DMS53 treated with DMSO at 0.1 percent for 48 hours (cell line): ENCODE measurements around the gene SMG1.
"Not testable (repeated sequence)": the region's sequence is repeated elsewhere in the genome, so short reads cannot be mapped to it uniquely, and the experiment has no call there.

ENCODE experiments used
- DNase-seq: peaks from one replicate; lab custom pipeline; 2025; ENCODE audit not compliant: unreplicated experiment; lab: John Stamatoyannopoulos, UW

SMG1 gene

DNA sequence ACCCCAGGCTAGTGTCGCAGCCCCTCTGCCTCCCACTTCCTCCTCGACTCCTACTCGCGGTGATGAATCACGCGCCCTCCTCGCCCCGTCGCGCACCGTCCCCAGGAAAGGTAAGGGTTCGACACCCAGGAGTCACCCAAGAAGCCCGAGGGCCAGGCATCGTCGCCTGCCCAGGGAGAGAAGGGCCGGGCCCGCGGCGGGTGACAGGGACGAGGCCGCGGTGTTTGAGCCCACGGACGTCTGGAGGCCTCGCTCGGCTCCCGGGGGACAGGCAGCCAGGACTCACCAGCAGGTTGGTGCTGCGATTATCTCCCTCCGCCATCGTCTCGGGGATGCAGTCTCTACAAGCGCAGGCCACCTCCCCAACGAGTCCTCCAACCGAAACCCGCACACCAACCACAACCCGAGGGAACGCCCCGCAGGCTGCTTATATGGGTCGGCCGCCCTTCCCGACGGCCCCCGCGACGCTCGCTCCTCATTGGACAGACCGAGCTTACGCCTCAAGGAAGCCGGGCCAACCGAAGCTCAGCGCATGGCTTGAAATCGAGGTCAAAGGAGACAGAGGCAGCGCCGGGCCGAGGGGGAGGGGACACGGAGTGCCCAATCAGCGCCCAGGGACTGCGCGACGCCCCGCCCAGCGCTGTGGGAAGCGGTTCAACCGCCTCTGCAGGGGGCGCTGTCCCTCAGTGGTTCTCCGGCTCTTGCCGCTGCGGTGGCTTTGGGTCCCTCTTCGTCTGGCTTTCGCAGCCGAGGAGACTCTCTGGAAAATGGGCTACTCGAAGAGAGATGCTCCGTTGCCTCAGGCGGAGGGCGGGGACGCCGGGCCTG is 124.8 kb downstream of the SMG1 start, which contains the start of gene ARL6IP1:
TSS of gene ARL6IP1 (minus strand) at position 405 of the 828 bp plus-strand sequence. CDS start at position 322, 83 bp downstream.
- DNase-seq: peak; percentile 93

DNA sequence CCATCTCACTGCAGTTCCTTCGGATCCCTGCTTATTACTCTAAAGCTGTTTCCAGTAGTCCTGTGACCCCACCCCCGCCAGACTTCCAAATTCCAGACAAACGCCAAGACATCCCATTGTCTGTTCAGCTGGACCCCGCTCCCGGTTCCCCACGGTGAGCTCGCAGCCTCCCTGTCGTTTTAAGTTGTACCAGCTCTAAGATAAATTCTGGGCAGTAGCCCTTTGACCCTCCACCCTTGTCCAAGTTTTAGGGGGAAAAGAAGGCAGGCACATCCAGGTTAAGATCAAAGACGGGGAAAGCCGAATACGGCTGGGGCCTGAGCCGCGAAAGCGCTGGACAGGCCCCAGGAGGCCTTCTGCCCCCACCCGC is 125.4 kb downstream of the SMG1 start:
- DNase-seq: no peak

DNA sequence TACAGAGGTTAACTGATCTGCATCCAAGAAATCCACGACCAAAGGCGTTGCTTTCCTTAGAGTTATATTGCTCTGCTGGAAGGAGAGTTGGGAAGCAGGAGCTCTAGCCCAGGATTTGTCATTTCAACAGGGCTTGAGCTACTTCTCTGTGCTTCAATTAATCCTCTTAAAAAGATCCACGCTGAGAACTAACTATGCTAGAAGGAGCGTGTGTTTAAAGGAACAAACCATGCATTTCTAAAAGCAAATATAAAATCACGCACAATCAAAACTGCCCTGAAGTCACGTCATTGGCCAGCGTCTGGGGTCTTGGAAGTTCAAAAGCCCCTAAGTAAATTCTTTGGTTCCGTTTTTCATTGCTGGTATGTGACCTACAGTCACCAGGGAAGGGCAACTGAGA is 125.9 kb downstream of the SMG1 start:
- no peak for DNase-seq

DNA sequence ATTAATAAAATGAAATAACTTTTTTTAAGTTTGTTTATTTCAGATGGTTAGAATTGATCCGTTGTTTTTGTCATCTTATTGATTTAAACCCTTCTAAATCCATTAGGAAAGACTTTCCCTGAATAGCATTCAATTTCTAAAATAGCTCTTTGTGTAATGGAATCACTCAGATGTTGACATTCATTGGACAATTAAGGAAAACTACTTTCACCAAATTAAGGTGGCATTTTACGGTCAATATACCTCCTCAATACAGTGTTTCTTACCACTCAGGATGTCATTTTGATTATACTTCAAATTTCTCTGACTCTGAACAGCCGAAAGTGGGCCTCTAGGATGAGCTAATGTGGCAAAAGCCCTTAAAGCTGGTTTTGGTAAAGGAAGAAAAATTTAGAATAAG is 126.7 kb downstream of the SMG1 start:
- DNase-seq: no peak

DNA sequence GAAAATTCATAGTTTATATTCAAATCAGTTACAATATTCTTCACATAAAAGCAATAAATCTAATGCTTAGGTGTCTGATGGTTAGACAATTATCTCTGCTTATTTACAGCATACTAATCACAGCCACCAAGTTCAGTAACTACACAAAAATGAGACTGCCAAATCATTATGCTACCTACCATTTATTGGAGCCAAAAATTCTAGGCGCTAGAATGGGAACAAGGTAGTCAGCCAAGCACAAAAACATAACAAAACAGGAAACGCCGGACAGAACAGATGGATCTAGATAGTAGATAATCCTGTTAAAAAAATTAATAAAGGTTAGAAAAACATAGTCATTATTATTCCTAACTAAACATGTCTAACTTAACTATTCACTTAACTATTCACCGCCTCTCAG is 128.5 kb downstream of the SMG1 start:
- no peak for DNase-seq

DNA sequence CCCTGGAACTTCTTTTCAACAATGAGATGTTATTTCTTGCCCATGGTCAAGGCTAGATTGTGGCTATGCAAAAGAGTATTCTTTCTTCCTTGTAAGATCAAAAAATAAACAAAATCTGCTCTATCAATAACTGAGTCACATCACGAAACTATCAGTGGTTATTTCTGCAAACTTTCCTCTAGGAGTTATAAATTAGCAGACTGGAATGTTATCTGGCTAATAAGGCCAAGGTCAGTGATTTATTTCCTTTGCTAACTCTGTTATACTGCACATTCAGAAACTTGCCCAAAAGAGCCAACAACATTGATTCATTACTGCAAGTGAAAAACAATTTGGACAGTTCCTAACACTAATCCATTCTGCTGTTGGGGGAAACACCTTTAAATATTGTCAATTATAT is 129.8 kb downstream of the SMG1 start:
- DNase-seq: no peak

DNA sequence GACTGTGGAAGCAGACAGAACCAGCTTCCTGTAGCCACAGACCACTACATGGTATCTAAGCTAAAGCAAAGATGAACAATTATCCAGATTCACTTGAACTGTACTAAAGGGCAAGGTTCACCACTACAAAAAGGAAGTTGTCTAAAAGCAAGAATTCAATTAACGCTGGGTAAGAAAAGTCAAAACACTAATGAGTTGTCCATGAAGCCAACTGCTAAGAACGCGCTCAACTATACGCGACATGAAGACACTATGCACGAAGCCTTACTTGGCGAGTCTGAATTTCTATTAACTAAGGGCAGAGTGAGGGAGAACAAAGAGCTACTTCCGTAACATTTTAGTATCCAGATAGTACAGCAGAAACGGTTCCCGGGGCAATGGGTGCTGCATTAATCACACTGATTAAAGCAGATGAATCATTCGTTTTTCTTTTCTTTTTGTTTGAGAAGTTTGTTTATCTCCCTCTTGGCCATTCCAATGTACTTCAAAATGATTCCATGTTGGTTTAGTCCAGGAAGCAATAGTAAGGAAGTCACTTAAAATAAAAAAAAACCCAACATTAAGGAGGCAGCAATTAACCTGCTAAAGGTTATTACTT is 133.3 kb downstream of the SMG1 start:
- DNase-seq: no peak

DNA sequence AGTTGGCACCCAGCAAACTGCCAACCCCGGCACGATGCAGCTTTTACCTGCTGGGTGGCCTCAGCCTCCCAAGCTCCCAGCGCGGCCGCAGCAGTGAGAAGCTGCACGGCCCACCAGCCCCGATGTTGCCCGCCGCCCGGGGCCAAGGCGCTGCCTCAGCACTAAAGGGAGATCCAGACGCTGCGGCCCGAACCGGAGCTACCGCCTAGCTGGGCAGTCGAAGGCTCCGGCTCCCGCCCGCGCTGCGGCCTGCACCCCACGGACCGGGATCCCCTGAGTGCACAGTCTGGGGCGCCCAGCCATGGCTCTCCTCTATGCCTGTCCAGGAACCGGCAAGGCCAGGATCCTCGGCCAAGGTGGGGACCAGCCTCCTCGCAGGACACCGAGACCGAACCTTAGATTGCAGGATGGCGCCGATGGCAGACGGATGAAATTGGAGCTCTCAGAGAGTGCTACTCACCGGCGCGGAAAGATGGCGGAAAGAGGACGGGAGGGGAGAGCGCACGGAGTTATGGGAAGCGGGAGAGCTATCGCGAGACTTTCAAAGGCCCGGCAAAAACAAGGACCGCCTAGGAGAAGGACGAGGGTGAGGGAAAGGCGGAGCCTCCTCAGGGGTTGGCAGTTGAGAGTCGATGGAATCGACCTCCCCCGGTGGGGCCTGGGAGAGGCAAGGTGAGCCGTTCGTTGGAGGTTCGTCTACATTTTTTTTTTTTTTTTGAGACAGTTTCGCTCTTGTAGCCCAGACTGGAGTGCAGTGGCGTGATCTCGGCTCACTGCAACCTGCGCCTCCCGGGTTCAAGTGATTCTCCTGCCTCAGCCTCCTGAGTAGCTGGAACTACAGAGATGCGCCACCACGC is 136.1 kb downstream of the SMG1 start, which contains the start of gene RPS15A:
TSS of gene RPS15A (minus strand) at position 485 of the 857 bp plus-strand sequence. CDS start 1,221 bp downstream, outside the sequence.
- DNase-seq: peak; percentile 88

DNA sequence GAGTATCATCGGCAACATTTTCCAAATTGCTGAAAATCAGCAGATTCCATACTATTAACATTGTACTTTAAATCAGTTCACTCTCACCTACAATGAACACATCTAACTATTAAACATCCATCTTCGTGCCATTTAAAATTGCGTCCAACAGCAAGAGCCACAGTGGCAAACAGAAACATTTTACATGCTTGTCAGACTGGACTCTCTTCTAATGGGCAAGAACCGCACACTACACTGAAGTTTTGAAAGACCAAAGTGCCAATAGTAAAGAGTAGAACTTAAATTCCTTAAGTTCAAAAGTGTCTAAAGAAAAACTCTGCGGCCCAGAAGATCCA is 136.7 kb downstream of the SMG1 start:
- DNase-seq: no peak

DNA sequence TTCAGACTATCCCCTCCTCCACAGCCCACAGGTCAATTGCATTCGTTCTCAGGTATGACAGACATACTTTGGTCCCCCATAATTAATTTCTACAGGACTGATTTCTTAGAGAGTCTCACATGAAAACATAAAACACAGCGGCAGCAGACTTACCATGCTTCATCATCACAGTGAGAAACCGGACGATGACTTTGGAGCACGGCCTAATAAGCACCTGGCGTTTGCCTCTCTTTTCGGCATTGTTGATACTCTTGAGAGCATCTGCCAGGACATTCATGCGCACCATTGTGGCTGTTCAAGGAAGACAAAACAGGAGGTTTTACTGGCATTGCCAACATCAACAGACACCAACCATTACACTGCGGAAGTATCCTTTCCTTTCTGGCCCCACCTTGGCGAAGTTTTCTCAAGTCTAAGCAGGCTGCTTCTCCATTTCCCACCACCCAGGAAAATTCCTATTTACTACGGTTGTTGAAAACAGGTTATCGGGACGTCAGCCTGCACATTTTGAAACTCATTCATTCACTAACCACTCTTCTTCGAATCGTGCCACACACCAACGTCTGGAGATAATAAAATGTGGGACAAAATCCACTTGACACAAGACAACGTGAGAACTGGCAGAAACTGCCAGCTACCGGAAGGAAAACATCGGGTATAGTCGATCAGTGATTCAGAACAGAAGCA is 137.2 kb downstream of the SMG1 start:
- no peak for DNase-seq

DNA sequence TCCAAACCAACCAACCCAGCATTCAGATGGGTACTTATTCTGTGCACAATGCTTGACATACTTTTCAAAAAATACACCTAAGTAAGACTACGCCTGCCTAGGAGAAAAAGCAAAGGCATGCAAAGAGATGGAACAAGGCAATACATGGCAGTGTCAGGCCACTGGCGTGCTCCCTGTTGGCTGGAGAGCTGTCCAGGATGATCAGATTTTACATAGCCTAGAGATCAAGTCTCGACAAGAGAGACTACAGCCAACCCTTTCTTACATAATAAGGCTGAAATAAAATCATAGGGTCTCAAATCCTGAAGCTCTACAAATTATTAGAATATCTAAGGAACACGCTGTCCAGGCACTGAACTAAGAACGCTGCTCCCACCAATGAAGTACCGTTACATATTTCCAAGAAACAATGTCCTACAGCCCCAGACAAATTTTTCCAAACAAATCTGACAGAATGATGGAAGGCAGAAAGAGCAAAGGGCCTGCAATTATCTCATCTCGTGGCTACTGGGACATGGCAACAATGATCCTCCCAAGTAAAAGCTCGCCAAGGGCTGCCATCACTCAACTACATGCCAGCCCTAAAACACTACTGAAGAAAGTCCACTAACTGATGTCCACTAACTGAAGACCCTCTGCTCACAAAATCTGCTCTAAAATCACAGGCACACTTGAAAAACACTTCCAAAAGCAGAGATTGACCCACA is 141.1 kb downstream of the SMG1 start:
- DNase-seq: no peak

DNA sequence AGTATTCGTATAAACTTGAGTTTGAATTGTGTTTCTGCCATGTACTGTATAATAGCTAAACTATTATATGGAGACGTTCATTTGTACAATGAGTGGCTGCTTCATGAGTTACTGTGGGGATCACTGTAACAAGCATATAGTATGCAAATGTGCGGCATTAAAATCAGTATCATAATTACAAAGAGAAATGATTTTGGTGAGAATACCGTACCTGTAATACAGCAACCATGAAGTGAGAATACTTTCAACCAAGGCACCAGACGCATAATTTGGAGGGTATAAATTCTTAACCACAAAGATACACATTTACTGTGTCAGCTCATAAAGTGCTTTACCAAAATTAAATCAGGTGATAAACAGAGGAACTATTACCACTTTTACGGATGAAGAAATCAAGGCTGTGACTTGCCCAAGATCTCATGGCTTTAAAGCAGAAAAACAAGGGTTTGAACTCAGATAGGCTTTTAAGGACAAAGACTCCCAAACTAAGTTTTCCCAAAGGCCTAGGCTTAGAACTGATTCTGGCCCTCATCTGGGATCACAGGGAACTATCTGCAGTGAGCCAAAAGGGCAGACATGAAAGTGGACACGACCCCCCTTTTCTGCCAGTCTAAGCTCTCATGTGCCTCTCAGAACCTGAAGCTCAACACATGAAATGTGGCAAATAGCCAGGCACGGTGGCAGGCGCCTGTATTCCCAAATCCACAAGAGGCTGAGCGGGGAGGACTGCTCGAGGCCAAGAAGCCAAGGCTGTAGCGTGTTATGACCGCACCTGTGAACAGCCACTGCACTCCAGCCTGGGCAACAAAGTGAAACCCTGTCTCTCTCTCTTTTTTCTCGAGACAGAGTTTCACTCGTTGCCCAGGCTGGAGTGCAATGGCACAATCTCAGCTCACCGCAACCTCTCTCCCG is 142.5 kb downstream of the SMG1 start:
- DNase-seq: no peak

DNA sequence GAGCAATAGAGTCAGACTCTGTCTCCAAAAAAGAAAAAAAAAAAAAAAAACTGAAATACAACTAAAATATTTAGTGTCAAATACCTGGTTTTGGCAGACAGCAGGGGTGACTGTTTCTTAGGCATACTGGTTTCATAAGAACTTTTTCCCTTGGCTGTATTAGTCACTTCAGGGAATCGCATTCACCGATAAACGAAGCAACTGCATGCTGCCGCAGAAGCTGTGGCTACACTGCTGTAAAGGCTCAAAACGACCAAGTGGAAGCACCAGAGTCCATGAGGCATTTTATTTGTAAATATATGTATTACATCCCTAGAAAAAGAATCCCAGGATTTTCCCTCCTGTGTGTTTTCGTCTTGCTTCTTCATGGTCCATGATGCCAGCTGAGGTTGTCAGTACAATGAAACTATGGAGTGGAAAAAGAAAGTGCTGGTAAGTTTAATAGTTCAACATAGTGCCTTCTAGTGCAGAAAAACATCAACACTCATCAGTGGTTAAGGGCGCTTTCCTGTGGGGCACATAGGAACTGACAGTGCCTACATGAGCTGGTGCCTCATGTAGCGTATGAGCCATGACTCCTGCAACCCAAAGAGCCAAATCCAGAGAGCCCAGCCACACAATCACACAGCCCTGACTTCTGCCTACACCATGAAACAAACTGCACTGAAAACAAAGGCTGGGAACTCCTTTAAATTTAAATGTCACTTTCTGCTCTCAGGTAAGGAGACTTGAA is 143.3 kb downstream of the SMG1 start:
- no peak for DNase-seq

DNA sequence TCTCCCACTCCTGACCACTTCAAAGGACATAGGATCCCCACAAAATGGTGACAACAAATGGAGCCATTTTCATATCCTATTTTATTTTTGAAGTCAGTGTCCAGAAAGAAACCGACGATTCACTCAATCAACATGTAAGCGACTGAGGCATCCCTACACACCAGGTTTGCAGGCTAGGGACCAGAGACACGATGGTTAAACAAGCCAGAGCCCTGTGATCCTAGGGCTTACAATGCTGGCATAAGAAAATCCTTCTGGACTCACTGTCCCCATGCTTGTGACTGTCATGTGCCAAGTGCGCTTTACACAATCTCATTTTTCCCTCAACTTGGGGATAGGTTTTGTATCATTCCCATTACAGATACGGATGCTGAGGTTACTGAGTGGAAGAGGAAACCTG is 145.0 kb downstream of the SMG1 start:
- not testable (repeated sequence) for DNase-seq

DNA sequence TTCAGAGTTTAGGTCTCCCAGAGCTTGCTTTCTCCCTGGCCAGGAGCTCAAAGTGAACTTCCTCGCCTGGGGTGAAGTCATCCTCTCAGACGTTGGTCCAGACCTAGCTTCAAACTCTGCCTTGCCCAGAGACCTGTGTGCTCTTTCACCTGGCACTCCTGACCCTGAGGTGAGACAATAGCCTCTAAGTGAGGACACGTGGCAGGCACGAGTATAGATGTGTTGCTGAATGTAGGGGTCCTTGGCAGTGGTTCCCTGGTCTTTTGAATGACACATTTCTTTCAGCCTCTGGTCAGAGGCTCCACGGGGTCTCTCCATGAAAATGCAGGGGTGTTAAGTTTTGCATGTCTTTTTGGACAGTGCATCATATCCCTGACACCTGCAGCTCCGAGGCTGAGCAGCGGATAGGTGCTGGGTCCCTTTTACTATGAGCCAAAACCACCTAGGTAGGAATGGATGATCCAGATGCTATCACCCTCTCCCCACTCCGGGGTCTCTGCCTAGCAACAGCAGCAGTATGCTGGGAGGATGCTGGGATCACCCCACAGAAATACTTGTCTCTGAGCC is 145.7 kb downstream of the SMG1 start:
- DNase-seq: not testable (repeated sequence)

DNA sequence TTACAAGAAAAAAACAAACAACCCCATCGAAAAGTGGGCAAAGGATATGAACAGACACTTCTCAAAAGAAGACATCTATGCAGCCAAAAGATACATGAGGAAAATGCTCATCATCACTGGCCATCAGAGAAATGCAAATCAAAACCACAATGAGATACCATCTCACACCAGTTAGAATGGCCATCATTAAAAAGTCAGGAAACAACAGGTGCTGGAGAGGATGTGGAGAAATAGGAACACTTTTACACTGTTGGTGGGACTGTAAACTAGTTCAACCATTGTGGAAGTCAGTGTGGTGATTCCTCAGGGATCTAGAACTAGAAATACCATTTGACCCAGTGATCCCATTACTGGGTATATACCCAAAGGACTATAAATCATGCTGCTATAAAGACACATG is 148.5 kb downstream of the SMG1 start:
- not testable (repeated sequence) for DNase-seq

DNA sequence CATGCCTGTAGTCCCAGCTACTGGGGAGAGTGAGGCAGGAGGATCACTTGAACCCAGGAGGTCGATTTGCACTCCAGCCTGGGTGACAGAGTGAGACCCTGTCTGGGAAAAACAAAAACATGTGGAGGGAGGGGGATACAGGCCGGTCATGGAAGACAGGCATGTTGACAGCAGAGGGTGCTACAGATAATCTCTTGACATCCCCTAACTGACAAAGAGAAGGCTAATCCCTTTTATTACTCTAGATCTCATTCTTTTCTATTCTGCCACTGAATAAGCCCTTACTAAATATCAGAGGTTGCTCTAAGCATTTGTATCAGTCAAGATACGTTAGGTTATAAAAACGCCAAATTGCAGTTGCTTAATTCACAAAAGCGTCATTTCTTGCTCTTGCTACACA is 149.9 kb downstream of the SMG1 start:
- not testable (repeated sequence) for DNase-seq

DNA sequence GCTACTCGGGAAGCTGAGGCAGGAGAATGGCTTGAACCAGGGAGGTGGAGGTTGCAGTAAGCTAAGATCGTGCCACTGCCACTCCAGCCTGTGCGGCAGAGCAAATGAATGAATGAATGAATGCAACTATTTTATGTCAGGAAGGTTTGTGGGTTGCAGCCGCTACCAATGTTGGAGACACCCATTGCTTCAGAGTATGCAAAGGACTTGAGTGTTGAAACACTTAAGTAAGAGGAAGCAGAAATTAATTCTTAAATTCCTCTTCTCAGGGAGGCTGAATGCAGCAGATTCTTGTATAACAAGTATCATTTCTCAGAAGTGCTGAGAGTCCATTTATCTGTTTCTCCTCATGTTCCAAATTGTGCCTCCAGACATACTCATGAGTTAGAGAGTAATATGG is 151.6 kb downstream of the SMG1 start:
- DNase-seq: not testable (repeated sequence)
